Right lobe of liver (tissue), 4 donors: Measurements from ENCODE around the gene PTPRT.

Experiments used
- POLR2A ChIP-seq: fragments of 450-650 bp; IDR thresholded peaks from one replicate; pipeline ENCODE4 v1.6.1; 2017; ENCODE audit warnings: antibody characterized with exemption, mild to moderate bottlenecking
- TF ChIP-seq, protein P1 (sequence below), 4 donors: fragments of 200-600 bp in 3 of 4; fragments of 450-650 bp in 1 of 4; IDR thresholded peaks; one replicate each; pipeline versions ENCODE4 v1.5.1 to v1.8.0; 2016 to 2022; ENCODE audit warnings: antibody characterized with exemption in 4 of 4, mild to moderate bottlenecking in 2 of 4
- donor health status: DM: no; HTN: no; CAD: no.
- donor health status: DM: no; HTN: no; CAD: no.
- donor health status: DM: no; HTN: yes; CAD: no.

DNA sequence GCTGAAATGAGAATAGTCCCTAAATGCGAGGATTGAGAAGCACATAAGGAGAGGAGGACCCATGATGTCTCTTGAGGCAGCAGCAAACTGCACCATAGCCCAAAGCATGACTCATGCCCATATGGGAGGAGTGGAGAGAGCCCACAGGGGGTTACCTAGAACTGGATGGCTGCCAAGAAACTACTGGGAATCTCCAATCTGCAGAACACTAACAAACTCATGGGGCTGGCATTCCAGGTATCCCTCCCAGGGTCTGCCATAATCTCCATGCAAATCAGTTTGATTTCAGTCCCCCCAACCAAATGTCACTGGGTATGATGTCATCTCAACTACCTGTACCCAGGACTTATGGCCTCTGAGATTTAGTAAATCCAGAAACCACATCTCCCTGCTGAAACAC is 410.5 kb downstream of the PTPRT start:
- TF ChIP-seq, protein P1, sequence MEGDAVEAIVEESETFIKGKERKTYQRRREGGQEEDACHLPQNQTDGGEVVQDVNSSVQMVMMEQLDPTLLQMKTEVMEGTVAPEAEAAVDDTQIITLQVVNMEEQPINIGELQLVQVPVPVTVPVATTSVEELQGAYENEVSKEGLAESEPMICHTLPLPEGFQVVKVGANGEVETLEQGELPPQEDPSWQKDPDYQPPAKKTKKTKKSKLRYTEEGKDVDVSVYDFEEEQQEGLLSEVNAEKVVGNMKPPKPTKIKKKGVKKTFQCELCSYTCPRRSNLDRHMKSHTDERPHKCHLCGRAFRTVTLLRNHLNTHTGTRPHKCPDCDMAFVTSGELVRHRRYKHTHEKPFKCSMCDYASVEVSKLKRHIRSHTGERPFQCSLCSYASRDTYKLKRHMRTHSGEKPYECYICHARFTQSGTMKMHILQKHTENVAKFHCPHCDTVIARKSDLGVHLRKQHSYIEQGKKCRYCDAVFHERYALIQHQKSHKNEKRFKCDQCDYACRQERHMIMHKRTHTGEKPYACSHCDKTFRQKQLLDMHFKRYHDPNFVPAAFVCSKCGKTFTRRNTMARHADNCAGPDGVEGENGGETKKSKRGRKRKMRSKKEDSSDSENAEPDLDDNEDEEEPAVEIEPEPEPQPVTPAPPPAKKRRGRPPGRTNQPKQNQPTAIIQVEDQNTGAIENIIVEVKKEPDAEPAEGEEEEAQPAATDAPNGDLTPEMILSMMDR (IDR thresholded peaks at IDR 0.05): no peak
- no peak for TF ChIP-seq POLR2A
